HPDE6-E6E7 (cell line): ENCODE data around the gene ARL8B.

Source experiments
- DNase-seq: peaks from one replicate; pipeline ENCODE4 v3.0.0; 2011; ENCODE audit warnings: missing footprints; ENCODE audit errors: extremely low spot score

Gene ARL8B

GRCh38 chr3:5186089-5186857, 64.2 kb downstream of the ARL8B start:
- DNase-seq = no peak

GRCh38 chr3:5186858-5187155, 64.7 kb downstream of the ARL8B start:
- no peak for DNase-seq

GRCh38 chr3:5187156-5187919, 65.2 kb downstream of the ARL8B start, which contains the start of gene EDEM1:
Gene EDEM1, plus strand, starts transcription at chr3:5187707. Its CDS starts 99 bp downstream, at chr3:5187806.
- DNase-seq = peak; percentile 64

- no peak for DNase-seq
Measured at GRCh38 chr3:5187920-5188418, 65.9 kb downstream of the ARL8B start.

GRCh38 chr3:5188419-5189221, 66.5 kb downstream of the ARL8B start:
- DNase-seq = no peak

GRCh38 chr3:5190147-5190791, 68.2 kb downstream of the ARL8B start:
- no peak for DNase-seq

GRCh38 chr3:5191555-5192304, 69.6 kb downstream of the ARL8B start:
- DNase-seq = no peak

- DNase-seq = no peak
Measured at GRCh38 chr3:5192571-5193365, 70.7 kb downstream of the ARL8B start.

GRCh38 chr3:5194341-5194740, 72.2 kb downstream of the ARL8B start:
- DNase-seq = no peak

GRCh38 chr3:5194801-5195509, 72.9 kb downstream of the ARL8B start:
- no peak for DNase-seq

GRCh38 chr3:5195605-5196004, 73.5 kb downstream of the ARL8B start:
- no peak for DNase-seq

GRCh38 chr3:5197022-5197421, 74.9 kb downstream of the ARL8B start:
- no peak for DNase-seq

- no peak for DNase-seq
Measured at GRCh38 chr3:5197470-5198312, 75.6 kb downstream of the ARL8B start.

GRCh38 chr3:5198313-5198677, 76.2 kb downstream of the ARL8B start:
- DNase-seq = no peak

GRCh38 chr3:5198986-5199731, 77.1 kb downstream of the ARL8B start:
- no peak for DNase-seq

GRCh38 chr3:5201536-5201935, 79.4 kb downstream of the ARL8B start:
- DNase-seq = no peak

- DNase-seq = no peak
Measured at GRCh38 chr3:5202222-5202621, 80.1 kb downstream of the ARL8B start.
